ENCODE data around the gene GRIN2C. TPM values are rescaled to one million over a fixed set of nuclear protein-coding genes. Genes with fewer than 3 reads are reported as not detected.

GRIN2C gene
- total RNA-seq, 3 donors from 2014 or later (not counting 1 experiment from before 2014, with no cell fraction given): not detected

DNA sequence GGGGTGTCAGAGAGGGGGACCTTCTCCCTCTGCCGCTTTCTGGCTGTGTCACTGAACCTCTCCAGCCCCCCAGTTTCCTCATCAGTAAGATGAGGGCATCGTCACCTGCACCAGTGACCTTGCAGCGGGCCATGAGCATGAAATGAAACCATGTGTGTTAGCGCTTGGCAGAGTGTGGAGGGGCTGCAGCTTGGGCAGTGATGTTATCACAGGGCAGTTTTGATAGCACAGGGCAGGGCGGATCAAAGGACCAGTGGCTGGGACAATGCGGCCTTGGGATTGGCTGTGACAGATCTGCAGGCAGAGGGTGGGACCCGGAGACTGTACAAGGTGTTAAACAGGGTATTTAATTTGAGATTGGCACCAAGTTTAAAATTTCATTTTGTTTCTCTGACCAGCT lies 44.6 kb downstream of the GRIN2C start:
- WGBS (ENCODE audit: insufficient coverage): 98% methylated on average over 7 of the region's 7 CpGs
- Mint-ChIP-seq H3K27me3 (ENCODE audit: low read depth in 2 of 2) (no peaks in the 10 kb centered on the region), H3K36me3 (no peaks in the 10 kb centered on the region)

DNA sequence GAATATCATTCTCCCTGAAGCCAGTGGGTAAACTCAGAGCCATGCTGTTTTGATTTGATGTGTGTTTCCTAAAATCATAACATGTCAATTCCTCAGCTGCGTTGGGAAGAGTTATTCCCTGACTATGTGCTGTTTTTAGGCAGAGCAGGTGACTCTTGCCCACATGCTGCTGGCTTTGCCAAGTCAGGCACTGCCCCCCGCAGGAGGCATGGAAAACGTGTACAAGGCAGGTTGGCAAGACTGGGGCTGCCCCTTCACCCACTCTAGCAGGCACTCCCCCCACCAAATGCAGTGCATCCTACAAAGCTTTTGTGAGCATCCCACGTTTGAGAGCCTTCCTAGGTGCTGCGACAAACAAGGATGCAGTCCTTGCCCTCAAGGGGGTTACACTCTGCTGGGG lies 45.2 kb downstream of the GRIN2C start:
- ATAC-seq (no peak), DNase-seq (peak in 1 of 2 donors; percentile 30)
- Mint-ChIP-seq H3K4me3 (no peak overlapping the region), H3K9me3 (no peaks in the 10 kb centered on the region), H3K27me3 (ENCODE audit: low read depth in 2 of 2) (no peaks in the 10 kb centered on the region), H3K4me1 (peaks cover 6 to 10% of the 10 kb centered on the region in 2 donors), H3K36me3 (no peaks in the 10 kb centered on the region), H3K27ac (no peak overlapping the region)
- H3K36me3 ChIP-seq (ENCODE audit: control insufficient read depth, insufficient read depth, low read length): peaks cover 26% of the 10 kb centered on the region
- H3K4me3 ChIP-seq (ENCODE audit: low read length): no peak overlapping the region
- no peak overlapping the region for H3K27ac ChIP-seq (ENCODE audit: low read length)
- TF ChIP-seq, protein P1, sequence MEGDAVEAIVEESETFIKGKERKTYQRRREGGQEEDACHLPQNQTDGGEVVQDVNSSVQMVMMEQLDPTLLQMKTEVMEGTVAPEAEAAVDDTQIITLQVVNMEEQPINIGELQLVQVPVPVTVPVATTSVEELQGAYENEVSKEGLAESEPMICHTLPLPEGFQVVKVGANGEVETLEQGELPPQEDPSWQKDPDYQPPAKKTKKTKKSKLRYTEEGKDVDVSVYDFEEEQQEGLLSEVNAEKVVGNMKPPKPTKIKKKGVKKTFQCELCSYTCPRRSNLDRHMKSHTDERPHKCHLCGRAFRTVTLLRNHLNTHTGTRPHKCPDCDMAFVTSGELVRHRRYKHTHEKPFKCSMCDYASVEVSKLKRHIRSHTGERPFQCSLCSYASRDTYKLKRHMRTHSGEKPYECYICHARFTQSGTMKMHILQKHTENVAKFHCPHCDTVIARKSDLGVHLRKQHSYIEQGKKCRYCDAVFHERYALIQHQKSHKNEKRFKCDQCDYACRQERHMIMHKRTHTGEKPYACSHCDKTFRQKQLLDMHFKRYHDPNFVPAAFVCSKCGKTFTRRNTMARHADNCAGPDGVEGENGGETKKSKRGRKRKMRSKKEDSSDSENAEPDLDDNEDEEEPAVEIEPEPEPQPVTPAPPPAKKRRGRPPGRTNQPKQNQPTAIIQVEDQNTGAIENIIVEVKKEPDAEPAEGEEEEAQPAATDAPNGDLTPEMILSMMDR (IDR thresholded peaks at IDR 0.05): no peak
- intact Hi-C loops (cut with micrococcal nuclease): no loop called here
- H3K4me1 ChIP-seq (ENCODE audit: control insufficient read depth, insufficient read depth, low read length): peaks cover 16% of the 10 kb centered on the region
- H3K27me3 ChIP-seq (ENCODE audit: control insufficient read depth, insufficient read depth, low read length): no peaks in the 10 kb centered on the region
- no peaks in the 10 kb centered on the region for H3K9me3 ChIP-seq (ENCODE audit: control insufficient read depth, insufficient read depth, low read length)
- 86% methylated on average over 5 of the region's 5 CpGs for WGBS (ENCODE audit: insufficient coverage)

More for the DNA sequence above, 44.6 kb downstream of the GRIN2C start:
- no peak overlapping the region for H3K27ac ChIP-seq (ENCODE audit: low read length)
- TF ChIP-seq, protein P1 (IDR thresholded peaks at IDR 0.05): no peak
- Mint-ChIP-seq H3K27ac (no peak overlapping the region), H3K4me1 (peaks cover 6 to 10% of the 10 kb centered on the region in 2 donors), H3K9me3 (no peaks in the 10 kb centered on the region), H3K4me3 (no peak overlapping the region)
- ATAC-seq (no peak), DNase-seq (no peak)
- peaks cover 32% of the 10 kb centered on the region for H3K36me3 ChIP-seq (ENCODE audit: control insufficient read depth, insufficient read depth, low read length)
- H3K4me3 ChIP-seq (ENCODE audit: low read length): no peak overlapping the region
- intact Hi-C loops (cut with micrococcal nuclease): no loop called here
- no peaks in the 10 kb centered on the region for H3K9me3 ChIP-seq (ENCODE audit: control insufficient read depth, insufficient read depth, low read length)
- no peaks in the 10 kb centered on the region for H3K27me3 ChIP-seq (ENCODE audit: control insufficient read depth, insufficient read depth, low read length)
- H3K4me1 ChIP-seq (ENCODE audit: control insufficient read depth, insufficient read depth, low read length): peaks cover 14% of the 10 kb centered on the region

DNA sequence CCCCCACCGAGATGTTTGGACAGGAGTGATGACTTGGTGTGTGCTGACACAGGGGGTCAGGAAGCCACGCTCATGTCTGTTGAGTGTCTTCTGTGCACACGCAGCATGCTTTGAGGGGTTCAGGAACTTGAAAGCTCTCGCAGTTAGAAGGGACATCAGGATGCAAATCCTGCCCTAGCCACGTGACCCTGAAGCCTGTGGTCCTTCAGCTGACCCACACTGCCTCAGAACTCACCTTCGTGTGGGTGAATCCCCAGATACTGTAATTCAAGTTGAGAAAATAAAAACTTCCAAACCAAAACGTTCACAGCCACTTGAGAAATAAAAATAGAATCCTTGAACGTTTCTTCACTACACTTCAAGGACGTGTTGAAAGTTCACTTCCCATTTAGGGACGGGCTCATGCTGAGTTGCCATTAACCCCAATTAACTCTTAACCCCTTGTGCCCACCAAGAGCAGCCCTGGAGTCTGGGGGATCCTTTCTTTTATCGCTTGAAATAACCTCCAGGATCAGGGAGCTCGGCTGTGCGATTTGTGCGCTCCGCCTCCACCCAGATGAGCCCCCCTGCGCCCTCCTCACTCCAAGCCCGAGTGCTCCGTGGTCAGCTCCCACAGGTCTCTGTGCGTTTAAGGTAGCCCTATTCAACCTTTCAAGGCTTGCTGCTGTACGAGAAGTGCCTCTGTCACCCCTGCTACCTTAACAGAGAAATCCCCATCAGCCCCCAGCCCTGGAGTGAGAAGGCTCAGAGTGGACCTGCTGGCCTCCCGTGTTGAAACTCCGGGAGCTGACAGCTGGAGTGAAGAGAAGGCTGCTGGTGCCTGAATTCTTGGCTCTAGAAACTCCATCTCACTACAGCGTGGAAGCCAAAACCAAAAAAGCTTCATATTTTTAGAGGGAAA lies 47.3 kb downstream of the GRIN2C start:
- Mint-ChIP-seq H3K9me3 (no peaks in the 10 kb centered on the region), H3K27ac (no peak overlapping the region), H3K4me3 (no peak overlapping the region), H3K27me3 (ENCODE audit: low read depth in 2 of 2) (no peaks in the 10 kb centered on the region), H3K36me3 (no peaks in the 10 kb centered on the region), H3K4me1 (peaks cover 6 to 10% of the 10 kb centered on the region in 2 donors)
- Histone ChIP-seq H3K4me1 (ENCODE audit: control insufficient read depth, insufficient read depth, low read length) (peaks cover 19% of the 10 kb centered on the region), H3K27me3 (ENCODE audit: control insufficient read depth, insufficient read depth, low read length) (no peaks in the 10 kb centered on the region), H3K36me3 (ENCODE audit: control insufficient read depth, insufficient read depth, low read length) (peaks cover 18% of the 10 kb centered on the region), H3K27ac (ENCODE audit: low read length) (no peak overlapping the region), H3K4me3 (ENCODE audit: low read length) (no peak overlapping the region), H3K9me3 (ENCODE audit: control insufficient read depth, insufficient read depth, low read length) (no peaks in the 10 kb centered on the region)
- 82% methylated on average over 22 of the region's 23 CpGs for WGBS (ENCODE audit: insufficient coverage)
- DNase-seq (no peak), ATAC-seq (no peak)
- TF ChIP-seq, protein P1 (IDR thresholded peaks at IDR 0.05): no peak
- intact Hi-C loops (cut with micrococcal nuclease): no loop called here

All from natural killer cell (primary cell).